GM18526 (cell line): ENCODE measurements around the gene FADS6.

Source experiments
- POLR2A ChIP-seq: IDR thresholded peaks from 3 replicates; pipeline ENCODE4 v1.6.1; 2011; ENCODE audit not compliant: insufficient read length; ENCODE audit errors: extremely low read depth

FADS6 gene

DNA sequence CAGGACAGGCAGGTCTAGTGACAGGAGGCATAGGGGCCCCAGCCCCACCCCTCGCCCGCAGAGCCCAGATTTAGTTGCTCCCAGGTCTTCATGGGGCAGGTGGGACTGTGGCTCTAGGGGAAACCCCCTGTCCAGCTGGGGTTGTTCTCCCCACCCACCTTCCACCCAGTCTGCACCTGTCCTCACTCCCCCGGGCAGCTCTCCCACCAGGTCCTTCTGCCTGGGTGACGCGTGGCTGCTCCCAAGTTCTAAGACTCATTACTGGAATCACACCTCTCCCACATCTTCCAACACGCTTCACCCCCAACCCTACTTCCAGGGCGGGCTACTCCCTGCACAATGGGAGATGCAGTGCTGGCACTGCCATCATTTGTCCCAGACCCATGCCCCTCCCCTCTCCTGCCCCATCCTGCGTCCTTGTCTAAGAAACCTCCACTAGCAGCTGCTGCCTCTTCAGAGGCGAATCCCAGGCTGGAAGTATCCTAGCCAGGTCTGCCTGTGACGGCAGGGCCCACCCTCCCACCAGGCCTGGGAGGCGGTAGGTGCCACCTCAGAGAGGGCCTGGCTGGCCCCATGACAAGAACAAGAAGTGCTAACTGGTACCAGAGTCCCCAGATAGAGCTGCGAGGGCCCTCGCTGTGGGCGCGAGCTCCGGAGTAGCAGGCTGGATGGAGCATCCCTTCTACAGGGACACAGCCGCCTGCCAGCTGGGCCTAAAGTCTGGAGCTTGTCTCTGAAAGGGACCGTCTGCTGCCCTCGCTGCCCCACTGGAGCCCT, 56.6 kb downstream of the FADS6 start:
- TF ChIP-seq POLR2A: no peak

DNA sequence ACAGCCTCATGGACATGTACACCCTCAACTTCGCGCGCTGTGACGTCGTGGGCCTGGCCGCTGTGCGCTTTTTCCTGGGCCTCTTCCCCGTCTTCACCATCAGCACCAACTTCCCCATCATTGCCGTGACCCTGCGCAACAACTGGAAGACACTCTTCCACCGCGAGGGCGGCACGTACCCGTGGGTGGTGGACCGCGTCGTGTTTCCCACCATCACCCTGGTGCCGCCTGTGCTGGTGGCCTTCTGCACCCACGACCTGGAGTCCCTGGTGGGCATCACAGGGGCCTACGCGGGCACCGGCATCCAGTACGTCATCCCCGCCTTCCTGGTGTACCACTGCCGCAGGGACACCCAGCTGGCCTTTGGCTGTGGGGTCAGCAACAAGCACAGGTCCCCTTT, 57.2 kb downstream of the FADS6 start:
- no peak for TF ChIP-seq POLR2A

DNA sequence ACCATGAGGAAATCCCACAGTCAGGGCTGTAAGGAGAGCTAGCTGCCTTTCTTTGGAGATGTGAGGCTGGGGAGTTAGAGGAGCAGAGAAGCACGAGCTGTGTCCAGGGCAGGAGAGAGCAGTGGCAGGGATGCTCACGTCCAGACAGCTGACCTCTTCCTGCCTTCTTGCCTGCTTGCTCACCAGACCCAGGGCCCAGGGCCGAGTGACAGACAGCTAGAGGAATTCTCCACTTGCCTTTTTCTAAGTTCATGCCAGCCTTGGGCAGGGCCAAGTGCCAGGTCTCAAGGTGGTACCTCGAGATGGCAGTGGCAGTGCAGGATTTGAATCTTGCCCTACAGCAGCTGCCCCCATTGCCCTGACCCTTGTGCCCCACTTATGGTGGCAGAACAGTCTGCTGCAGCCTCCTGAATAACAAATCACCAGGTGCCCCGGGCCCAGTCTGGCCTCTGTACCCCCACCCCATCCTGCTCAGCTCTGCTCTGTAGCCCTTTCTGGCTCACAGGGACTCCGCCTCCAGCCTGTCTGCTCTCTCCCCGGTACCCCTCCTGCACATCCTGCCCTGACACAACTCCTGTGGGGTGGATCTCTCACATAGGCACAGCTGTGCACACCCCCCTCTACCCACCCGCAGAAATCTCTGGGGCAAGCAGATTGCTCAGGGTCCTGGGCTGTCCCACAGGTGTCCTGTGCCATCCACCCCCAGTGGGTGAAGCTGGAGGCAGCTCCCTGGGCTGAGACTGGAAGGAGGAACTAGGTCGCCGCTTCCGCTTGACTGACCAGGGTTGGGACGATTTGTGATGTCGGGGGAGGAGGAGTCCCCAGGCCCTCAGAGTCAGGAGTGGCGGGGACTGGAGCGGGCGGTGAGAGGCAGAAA, 59.7 kb downstream of the FADS6 start:
- TF ChIP-seq POLR2A: no peak

DNA sequence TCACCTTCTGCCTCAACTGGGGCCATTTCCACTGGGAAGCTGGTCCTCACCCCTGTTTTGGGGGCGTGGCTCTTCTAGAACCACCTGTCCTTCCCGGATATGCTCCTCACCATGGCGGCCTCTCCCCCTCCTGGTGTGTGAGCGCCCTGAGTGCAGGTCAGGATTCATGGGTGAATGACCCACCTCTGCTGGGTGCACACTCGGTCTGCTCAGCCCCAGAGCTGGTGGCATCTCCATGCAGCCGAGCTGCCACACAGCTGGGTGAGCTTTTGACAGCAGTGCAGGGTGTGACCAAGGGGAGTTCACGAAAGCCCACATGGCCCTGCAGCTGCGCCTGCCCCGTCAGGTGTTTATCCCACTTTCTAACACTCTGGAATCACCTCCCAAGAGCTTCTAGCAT, 61.0 kb downstream of the FADS6 start:
- no peak for TF ChIP-seq POLR2A

DNA sequence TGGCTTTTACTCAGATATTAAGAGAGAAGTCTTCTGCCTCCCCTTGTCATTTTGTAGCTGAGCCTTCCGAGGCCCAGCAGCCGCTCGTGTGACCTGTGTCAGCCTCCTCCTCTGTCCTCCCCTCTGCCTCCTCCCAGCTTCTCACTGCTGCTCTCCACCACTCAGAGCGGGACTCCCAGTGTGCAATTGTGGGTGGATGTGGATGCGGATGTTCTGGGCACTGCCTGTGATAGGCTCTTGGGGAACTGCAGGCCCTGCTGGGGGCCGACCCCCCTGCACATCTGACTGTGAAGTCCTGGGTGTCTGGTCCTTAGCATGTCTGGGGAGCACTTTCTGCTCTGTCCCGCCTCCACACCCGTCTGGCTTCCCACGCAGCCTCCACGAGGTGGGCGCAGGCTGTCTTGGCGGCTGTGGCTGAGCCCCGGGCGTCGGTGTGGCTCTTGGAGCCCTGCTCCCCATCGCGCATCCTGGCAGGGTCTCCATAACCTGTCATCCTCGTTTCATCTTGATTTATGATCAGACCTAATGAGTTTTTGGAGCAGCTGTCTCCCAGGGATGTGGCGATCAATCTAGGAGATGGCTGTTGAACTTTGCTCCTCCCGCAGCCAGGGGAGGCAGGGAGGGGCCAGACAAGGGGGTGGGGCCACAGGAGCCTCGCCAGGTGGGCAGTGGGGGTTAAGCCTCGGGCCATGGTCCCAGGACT, 61.8 kb downstream of the FADS6 start:
- TF ChIP-seq POLR2A: no peak

DNA sequence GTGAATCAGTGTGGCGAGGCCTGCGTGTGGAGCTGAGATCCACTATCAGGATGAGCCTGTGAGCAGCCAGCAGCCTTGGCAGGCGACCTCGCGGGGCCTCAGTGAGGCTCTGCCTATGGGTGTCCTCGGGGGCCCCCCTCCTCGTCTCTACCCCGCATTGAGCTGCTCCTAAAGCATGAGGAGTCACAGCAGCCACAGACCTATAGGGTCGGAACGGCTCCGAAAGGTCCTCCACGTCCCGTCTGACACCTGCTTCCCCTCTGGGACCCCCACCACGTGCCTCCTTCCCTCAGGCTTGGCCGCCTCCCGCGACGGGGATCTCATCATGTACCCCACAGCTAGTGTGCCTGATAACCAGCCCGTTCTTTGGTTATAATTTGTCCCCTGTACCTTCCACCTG, 62.6 kb downstream of the FADS6 start:
- TF ChIP-seq POLR2A: no peak

DNA sequence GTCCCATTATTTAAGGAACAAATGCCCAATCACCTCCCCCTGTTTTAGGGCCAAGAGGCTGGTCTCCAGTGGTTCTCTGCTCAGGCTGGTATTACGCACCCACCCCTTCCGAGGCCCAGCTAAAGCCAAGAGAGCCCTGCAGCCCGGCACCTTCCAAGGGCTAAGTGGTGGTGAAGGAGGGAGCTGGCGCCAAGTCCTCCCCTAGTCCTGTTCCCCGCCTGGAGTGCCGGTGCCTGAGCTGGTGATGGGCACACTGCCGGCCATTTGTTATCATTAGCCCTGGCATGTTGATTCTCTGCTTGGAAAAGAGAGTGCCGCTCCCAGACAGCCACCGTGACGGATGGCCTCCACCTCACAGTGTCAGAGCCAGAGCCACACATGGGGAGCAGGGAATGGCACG, 65.6 kb downstream of the FADS6 start:
- no peak for TF ChIP-seq POLR2A
